GM18520 (cell line): ENCODE measurements around the gene SLC35A3.
"Not testable (repeated sequence)": the region's sequence is repeated elsewhere in the genome, so short reads cannot be mapped to it uniquely, and the experiment has no call there.

Source experiments
- ATAC-seq: cut with Tn5 transposase; IDR thresholded peaks from one replicate; pipeline ENCODE4 v1.9.1; 2021; ENCODE audit not compliant: unreplicated experiment

SLC35A3 gene

DNA sequence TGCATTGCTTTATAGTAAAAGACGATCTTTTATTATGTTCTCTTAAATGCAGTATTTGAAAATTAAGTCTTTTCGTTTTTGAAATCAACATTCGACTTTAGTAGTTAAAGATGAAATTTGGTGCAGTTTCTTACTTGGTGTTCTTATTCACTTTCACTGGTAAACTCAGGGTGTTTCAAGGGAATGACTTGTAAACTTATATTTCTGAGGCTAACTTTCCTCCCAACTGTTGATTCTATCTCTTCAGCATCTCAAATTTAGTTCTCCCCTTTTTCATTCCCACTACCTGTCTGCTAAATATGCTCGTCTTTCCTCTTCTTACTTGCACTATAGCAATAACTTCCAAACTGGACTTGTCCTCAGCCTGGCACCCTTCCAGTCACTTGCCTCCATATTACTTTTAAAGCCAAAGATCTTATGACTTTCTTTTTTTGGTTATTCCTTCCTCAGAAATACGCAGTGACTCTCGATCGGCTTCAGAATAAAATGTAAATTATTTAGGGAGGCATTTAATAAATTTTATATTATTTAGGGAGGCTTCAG lies 988 bp downstream of the SLC35A3 start:
- ATAC-seq: no peak

DNA sequence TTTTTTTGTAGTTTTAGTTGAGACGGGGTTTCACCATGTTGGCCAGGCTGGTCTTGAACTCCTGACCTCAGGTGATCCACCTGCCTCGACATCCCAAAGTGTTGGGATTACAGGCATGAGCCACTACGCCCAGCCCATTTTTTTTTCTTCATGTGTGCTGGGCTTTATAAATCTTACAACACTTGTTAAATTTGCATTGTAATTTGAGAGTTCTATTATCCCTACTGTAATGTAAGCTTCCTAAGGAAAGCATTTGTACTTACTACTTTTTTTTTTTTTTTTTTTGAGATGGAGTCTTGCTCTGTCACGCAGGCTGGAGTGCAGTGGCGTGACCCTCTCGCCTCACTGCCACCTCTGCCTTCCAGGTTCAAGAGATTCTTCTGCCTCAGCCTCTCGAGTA lies 2.3 kb downstream of the SLC35A3 start:
- ATAC-seq: not testable (repeated sequence)

DNA sequence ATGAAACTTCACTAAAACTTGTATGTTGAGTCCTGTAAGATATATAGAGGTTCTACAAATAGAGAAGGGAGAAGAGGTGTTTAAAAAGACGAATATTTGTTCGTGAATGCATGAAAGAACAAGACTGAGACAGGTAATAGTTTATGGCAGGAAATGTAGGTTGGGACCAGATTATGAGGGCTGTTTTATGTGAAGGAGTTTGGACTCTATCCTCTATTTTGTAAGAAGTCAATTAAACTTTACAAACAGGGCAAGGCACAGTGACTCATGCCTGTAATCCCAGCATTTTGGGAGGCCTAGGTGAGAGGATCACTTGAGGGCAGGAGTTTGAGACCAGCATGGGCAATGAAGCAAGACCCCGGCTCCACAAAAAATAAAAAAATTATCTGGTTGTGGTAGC lies 5.7 kb downstream of the SLC35A3 start:
- no peak for ATAC-seq

DNA sequence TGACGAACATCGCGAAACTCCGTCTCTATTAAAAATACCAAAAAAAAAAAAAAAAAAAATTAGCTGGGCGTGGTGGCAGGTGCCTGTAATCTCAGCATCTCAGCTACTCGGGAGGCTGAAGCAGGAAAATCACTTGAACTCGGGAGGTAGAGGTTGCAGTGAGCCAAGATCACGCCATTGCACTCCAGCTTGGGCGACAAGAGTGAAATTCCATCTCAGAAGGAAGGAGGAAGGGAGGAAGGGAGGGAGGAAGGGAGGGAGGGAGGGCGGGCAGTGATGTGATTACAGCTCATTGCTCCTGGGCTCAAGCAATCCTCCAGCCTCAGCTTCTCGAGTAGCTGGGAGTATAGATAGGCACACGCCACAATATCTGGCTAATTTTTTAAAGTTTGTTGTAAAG lies 7.5 kb downstream of the SLC35A3 start:
- not testable (repeated sequence) for ATAC-seq

DNA sequence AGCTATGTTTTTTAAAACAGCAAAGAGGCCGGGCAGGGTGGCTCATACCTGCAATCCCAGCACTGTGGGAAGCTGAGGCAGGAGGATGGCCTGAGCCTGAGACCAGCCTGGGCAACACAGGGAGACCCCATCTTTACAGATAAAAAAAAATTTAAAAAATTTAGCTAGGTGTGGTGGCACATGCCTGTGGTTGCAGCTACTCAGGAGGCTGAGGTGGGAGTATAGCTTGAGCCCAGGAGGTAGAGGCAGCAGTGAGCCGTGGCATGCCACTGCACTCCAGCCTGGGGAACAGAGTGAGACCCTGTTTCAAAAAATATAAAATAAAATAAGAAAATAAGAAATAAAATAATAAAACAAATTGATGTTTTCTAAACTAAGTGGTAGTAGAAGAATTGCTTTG lies 8.4 kb downstream of the SLC35A3 start:
- ATAC-seq: no peak

DNA sequence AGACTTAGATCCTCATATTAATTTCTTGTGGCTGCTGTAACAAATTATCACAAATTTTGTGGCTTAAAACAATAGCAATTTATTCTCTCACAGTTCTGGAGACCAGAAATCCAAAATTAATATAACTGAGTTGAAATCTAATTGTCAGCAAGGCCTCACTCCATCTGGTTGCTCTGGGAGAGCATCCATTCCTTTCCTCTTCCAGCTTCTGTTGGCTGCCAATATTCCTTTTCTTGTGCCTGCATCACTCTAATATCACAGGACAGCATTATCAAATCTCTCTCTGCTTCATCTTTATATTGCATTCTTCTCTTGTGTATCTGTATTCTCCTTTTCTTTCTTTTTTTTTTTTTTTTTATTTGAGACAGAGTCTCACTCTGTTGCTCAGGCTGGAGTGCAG lies 9.3 kb downstream of the SLC35A3 start:
- no peak for ATAC-seq

DNA sequence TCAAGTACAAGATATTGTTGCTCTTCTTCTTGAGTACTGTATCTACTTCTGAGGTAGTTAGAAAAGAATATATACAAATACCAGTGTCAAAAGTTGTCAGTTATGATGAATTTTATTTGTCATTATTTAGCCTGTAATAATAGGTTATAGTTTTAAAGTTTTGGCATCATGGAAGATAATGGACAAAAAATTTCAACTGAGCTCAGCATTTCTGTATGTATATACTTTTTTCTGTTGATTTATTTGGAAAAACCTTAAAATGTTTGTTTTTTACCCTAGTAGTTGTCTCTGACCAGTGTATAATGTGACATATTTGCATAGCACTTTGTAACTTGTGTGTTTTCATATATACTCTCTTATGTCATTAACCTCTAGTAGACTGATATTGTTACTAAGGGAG lies 11.1 kb downstream of the SLC35A3 start:
- no peak for ATAC-seq

DNA sequence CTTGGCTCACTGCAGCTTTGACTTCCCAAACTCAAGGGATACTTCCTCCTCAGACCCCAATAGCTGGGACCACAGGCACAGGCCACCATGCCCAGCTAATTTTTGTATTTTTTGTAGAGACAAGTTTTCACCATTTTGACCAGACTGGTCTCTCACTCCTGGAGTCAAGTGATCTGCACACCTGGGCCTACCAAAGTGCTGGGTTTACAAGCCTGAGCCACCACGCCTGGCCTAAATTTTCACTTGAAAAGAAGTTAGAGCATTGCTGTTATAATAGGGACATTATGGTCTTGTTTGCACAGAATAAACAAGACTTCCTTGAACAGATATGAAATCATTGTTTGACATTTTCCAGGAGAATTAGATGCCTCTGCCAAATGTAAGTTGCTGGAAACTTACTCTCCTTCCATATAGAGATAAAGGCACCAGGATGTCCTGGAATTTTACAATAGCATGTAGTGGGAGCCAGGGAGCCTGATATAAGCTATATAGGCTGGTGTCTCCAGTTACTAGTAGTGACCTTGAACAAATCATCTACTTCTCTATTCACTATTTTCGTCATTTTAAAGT lies 16.9 kb downstream of the SLC35A3 start:
- no peak for ATAC-seq

DNA sequence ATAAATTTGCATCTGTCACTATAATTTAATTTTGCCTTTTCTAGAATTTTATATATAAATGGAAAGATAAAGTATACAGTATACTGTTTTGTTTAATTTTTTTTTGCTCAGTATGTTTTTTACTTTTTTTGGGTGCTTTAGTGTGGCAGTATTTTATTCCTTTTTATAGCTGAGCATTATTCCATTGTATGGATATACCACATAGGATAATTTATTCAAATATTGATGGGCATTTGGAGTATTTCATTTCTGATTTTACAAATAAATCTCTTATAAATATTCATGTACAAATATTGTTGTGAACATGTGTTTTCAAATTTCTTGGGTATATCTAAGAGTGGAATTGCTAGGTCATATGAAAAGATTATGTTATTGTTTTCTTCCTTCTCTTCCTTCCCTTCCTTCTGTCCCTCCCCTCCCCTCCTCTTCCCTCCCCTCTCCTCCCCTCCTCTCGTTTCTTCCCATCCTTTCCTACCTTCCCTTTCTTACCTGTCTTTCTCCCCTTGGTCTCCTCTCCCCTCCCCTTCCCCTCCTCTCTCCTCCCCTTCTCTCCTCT lies 18.5 kb downstream of the SLC35A3 start:
- no peak for ATAC-seq

DNA sequence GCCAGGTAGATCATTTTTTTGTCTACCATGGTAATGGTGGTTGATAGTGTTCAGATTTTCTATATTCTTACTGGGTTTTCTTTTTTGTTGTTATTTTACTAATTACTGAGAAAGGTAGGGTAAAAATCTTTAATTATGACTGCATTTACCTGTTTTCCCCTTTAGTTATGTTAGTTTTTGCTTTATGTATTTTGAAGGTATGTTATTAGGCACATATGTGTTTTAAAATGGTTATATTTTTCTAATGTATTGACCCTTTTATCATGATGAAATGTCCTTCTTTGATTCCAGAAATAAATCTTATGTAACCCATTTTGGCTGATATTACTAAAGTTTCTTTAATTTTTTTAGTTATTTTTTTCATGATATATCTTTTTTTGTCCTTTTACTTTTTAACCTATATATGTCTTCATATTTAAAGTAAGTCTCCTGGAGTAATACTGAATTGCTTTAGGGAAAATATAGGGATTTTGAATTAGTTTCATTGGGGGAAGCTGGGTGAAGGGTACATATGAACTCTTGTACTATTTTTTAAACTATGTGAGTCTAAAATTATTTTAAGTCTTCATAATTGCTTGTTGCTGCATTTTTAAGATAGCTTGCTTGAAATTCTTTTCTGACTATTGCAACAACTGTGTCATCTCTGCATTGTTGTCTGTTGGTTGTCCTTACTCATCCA lies 22.4 kb downstream of the SLC35A3 start:
- no peak for ATAC-seq

DNA sequence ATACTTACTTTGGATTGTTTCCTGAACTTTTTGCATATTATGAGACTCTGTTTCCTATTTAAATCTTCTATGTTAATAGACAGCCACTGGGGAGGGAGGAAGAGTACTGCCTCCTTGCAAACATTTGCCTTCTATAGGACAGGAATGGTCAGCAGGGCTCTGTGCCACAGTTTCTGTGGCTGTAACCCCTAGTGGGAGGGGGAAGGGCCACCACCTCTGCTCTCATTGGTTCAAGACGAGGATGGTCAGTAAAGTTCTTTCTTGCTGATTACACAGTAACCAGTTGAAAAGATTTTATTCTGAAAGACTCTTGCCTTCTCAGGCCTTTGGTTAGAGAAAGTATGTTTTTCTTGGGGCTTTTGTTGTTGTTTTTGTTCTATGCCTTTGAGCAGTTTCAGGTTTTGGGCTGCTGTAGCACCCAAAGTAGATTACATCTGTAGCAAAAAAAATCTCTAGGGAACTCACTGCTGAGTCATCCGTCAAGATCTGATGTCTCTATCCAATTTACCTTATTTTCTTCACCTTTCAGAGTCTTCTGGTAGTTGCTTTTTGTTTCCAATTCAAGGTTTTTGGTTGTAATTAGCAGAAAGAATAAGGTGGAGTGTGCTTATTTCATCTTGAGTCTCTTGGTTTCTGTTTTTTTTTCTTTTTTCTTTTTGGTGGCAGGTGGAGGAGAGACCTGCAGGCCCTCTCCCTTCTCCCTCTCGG lies 23.1 kb downstream of the SLC35A3 start:
- ATAC-seq: peak; percentile 62

DNA sequence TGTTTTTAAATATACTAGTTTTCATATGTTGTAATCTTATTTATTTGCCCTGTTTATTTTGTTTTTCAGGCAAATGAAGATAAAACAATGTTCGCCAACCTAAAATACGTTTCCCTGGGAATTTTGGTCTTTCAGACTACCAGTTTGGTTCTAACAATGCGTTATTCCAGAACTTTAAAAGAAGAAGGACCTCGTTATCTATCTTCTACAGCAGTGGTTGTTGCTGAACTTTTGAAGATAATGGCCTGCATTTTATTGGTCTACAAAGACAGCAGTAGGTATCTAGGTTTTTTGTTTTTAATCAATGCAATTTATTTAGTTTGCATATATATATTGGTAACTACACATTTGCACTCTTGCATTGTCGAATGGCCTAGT lies 23.7 kb downstream of the SLC35A3 start:
- ATAC-seq: no peak

DNA sequence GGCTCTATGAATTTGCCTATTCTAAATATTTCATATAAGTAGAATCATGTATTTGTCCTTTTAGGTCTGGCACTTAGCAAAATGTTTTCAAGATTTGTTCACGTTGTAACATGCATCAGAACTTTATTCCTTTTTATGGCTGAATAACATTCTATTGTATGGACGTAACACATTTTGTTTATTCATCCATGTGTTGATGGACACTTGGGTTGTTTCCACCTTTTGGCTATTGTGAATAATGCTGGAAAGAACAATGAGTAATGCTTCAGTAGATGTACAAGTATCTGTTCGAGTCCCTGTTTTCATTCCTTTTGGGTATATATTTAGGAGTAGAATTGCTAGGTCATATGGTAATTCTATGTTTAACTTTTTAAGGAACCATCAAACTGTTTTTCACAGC lies 24.7 kb downstream of the SLC35A3 start:
- no peak for ATAC-seq

DNA sequence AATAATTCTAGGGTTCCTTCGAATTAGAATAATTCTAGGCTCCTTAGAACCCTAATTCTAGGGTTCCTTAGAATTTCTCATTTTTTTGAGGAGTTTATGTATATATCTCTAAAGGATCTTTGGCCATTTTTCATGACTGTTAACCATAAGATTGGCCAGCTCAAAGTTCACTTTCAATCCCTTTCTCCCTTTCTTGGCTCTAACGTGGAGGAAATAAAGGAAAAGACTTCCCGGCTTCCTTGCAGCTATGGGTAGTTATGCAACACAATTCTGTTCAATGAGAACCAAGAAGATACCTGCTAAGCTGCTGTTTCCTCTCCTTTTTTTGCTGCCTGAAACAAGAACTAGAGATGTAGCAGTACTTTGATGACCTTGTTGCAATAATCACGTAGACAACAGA lies 27.2 kb downstream of the SLC35A3 start:
- no peak for ATAC-seq

DNA sequence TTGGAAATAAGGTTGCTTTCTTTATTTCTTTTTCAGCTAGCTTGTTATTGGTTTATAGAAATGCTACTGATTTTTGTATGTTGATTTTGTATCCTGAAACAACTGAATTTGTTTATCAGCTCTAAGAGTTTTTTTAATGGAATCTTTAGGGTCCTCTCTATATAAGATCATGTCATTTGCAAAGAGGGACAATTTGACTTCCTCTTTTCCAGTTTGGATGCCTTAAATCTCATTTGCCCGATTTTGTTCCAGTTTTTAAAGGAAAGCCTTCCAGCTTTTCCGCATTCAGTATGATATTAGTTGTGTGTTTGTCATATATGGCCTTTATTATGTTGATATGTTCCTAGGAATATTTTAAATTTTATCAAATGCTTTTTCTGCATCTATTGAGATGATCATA lies 31.7 kb downstream of the SLC35A3 start:
- ATAC-seq: no peak

DNA sequence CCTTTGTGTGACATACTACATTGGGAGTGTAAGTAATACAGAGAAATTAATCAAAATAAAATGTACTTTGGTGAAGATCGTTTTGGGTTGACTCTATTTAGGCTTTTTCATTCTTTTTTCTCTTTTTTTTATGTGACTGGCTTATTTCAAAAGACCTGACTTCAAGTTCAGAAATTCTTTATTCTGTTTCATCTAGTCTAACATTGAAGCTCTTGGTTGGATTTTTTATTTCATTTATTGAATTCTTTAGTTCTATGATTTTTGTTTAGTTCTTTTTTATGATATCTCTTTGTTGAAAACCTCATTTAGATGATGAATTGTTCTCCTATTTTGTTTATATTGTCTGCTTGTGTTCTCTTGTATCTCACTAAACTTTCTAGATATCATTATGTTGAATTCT lies 35.6 kb downstream of the SLC35A3 start:
- ATAC-seq: no peak

DNA sequence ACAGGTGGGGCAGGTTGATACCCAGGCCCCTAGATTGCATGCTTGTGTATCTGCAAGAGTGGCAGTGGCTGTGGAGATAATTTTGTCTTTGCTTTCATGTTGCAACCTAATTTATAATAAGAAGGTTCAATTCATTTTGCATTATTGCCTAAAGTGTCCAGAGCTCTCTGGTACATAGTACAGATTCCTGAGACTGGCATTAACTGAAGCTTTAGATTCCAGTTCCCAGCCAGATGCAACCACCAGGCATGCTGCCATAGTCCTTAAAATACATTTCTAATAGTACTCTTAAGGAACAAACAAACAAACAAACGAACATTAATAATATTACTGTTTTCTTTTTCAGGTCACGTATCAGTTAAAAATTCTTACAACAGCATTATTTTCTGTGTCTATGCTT lies 36.9 kb downstream of the SLC35A3 start:
- ATAC-seq: no peak

DNA sequence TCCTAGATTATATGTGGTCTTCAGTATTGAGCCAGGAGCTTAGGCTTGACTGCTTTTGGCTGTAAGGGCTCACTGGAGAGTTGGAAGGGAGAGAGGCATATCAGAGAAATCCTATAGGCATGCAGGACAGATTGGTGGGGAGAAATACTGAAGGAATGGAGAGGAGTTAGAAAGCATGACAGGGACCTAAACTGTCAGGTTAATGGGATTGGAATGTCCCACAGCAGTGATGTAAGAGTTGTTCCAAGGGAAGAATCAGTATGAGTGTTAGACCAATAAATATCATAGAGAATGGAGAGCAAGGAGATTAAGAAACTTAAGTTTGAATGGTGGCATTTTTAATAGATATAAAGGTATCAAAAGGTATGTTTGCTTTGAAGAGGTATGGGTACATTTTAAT lies 39.7 kb downstream of the SLC35A3 start:
- no peak for ATAC-seq

DNA sequence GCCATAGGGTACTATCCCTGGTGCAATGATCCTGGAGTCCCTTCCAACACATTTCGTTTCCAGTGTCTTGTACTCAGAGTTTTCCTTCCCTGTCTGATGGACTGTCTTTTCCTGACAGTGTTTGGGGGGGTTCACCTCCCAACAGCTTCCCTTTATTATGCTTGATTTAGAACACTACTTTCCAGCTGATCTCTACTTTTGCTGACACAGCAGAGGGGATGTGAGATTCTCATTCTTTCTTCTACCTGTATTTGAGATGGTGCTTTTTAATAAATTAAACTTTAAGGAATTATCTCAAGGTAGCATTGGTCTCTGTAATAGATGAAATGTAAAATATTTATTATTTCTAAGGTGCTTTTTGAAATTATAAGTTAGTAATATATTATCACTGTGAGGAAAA lies 41.0 kb downstream of the SLC35A3 start:
- ATAC-seq: no peak

DNA sequence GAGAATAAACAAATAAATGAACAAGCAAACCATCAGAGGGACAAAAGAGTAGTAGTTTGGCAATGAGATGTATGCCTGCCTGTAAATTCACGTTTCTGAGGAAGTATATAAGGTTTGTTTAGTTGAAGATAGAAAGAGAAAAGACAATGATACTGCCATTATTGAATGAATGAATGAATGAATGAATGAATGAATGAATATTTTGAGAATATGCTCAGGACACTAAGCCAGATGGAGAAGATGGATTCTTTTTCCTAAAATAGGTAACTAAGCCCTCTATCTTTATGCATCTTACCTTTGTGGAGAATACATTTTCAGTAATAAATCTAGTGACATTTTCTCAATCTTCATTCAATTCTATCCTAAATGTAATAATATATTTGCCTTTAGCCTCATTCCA lies 49.4 kb downstream of the SLC35A3 start:
- ATAC-seq: no peak

DNA sequence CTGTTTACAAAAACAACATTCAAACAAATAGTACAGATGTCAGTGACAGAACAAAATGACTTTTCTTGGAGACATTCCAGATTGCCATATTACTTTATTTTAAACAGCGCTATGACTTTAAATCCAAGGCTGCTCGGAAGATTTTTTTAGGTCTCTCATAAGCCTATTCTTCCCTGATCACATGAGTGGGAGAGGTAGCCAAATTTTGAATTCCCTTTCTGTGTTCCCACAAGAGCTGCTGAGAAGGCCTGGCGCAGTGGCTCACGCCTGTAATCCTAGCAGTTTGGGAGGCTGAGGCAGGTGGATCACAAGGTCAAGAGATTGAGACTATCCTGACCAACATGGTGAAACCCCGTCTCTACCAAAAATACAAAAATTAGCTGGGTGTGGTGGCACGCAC lies 53.7 kb downstream of the SLC35A3 start:
- no peak for ATAC-seq

DNA sequence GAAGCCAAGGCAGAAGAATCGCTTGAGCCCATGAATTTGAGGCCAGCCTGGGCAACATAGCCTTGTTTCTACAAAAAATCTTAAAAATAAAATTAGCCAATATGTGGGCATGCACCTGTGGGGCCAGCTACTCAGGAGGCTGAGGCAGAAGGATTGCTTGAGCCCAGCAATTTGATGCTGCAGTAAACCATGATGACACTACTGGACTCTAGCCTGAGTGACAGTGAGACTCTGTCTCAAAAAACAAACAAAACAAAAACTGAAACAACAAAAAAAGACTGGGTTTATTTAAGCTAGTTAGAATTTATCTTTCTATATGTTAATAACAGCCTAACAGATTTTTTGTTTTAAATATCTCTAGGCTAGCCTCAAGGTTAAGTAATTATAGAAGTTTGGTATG lies 57.4 kb downstream of the SLC35A3 start:
- no peak for ATAC-seq
